ENCODE data around the gene HBZ.

The HBZ gene

GRCh38 chr16:177394-177822, 25.0 kb downstream of the HBZ start:
- DNase-seq (ENCODE audit: low read depth, low spot score): no peak
- POLR2A ChIA-PET: no interaction called here
- no peak for TF ChIP-seq CTCF (IDR thresholded peaks at IDR 0.05; ENCODE audit: insufficient read depth, low read length, missing control alignments)
- CTCF ChIA-PET: interaction anchor here (1.0 to 6.9 kb wide), 4 partner anchors 71 to 114 kb away, joined by 3 to 81 read pairs (median 10); no protein-coding TSS in a partner anchor
- H3K4me3 ChIP-seq (ENCODE audit: low read depth, low read length): no peak overlapping the region

GRCh38 chr16:177981-178667, 25.7 kb downstream of the HBZ start:
- ChIA-PET CTCF (interaction anchor here (1.0 to 6.9 kb wide), 6 partner anchors 72 to 115 kb away, joined by 3 to 81 read pairs (median 10); no protein-coding TSS in a partner anchor), POLR2A (no interaction called here)
- no peak for DNase-seq (ENCODE audit: low read depth, low spot score)
- no peak overlapping the region for H3K4me3 ChIP-seq (ENCODE audit: low read depth, low read length)
- no peak for TF ChIP-seq CTCF (IDR thresholded peaks at IDR 0.05; ENCODE audit: insufficient read depth, low read length, missing control alignments)

GRCh38 chr16:178668-179015, 26.2 kb downstream of the HBZ start:
- no peak overlapping the region for H3K4me3 ChIP-seq (ENCODE audit: low read depth, low read length)
- ChIA-PET POLR2A (no interaction called here), CTCF (interaction anchor here (1.1 to 6.9 kb wide), 5 partner anchors 72 to 116 kb away, joined by 3 to 81 read pairs (median 15); no protein-coding TSS in a partner anchor)
- DNase-seq (ENCODE audit: low read depth, low spot score): no peak
- TF ChIP-seq CTCF (IDR thresholded peaks at IDR 0.05; ENCODE audit: insufficient read depth, low read length, missing control alignments): no peak

GRCh38 chr16:179211-180092, 27.0 kb downstream of the HBZ start:
- no peak for DNase-seq (ENCODE audit: low read depth, low spot score)
- POLR2A ChIA-PET: no interaction called here
- CTCF ChIA-PET: interaction anchor here (1.1 to 6.9 kb wide), 13 partner anchors 9 to 116 kb away, joined by 3 to 126 read pairs (median 11); no protein-coding TSS in a partner anchor
- no peak overlapping the region for H3K4me3 ChIP-seq (ENCODE audit: low read depth, low read length)
- no peak for TF ChIP-seq CTCF (IDR thresholded peaks at IDR 0.05; ENCODE audit: insufficient read depth, low read length, missing control alignments)

- peak within 1 kb of the TSS; percentile 48 for H3K4me3 ChIP-seq (ENCODE audit: low read depth, low read length)
- POLR2A ChIA-PET: interaction anchor here (0.7 kb wide), 2 partner anchors 9 to 73 kb away, joined by 3 read pairs; no protein-coding TSS in a partner anchor
- CTCF ChIA-PET: interaction anchor here (0.7 to 6.9 kb wide), 20 partner anchors 9 to 183 kb away, joined by 3 to 126 read pairs (median 5); no protein-coding TSS in a partner anchor
- no peak for TF ChIP-seq CTCF (IDR thresholded peaks at IDR 0.05; ENCODE audit: insufficient read depth, low read length, missing control alignments)
- no peak for DNase-seq (ENCODE audit: low read depth, low spot score)
These were observed 27.7 kb downstream of the HBZ start, which contains the start of gene HBQ1 for GRCh38 chr16:180101-180675. Gene HBQ1 (plus strand): TSS chr16:180459. CDS start chr16:180487, 28 bp downstream.

All from AG04449 (cell line).